Karpas-422 (cell line): ENCODE data around the gene AMIGO3. TPM values are rescaled to one million over a fixed set of nuclear protein-coding genes. Genes with fewer than 3 reads are reported as not detected.

Experiments used
- DNase-seq: peaks from one replicate; pipeline ENCODE4 v3.0.0-alpha.2; 2015
- H2AFZ ChIP-seq: fragments of 200-600 bp; sonication (generic); 2 replicates; pipeline ENCODE4 v1.6.1; 2014; ENCODE audit warnings: antibody characterized with exemption, low read length, mixed read lengths
- H3K27ac ChIP-seq: fragments of 200-600 bp; sonication (generic); 2 replicates; pipeline ENCODE4 v1.5.1; 2014; ENCODE audit warnings: mild to moderate bottlenecking, low read length, moderate library complexity
- H3K27me3 ChIP-seq: fragments of 200-600 bp; sonication (generic); 2 replicates; pipeline ENCODE4 v1.6.1; 2014; ENCODE audit warnings: low read length, mixed read lengths
- H3K36me3 ChIP-seq: fragments of 200-600 bp; sonication (generic); 2 replicates; pipeline ENCODE4 v1.6.1; 2014; ENCODE audit warnings: low read length, mixed read lengths; ENCODE audit not compliant: insufficient read depth
- H3K4me1 ChIP-seq: fragments of 200-600 bp; sonication (generic); 2 replicates; pipeline ENCODE4 v1.6.1; 2014; ENCODE audit warnings: mild to moderate bottlenecking, low read length, mixed read lengths
- H3K4me2 ChIP-seq: fragments of 200-600 bp; sonication (generic); 2 replicates; pipeline ENCODE4 v1.6.1; 2014; ENCODE audit warnings: low read length, low read depth, mild to moderate bottlenecking; ENCODE audit not compliant: poor library complexity, severe bottlenecking
- H3K4me3 ChIP-seq: fragments of 200-600 bp; sonication (generic); 2 replicates; pipeline ENCODE4 v1.5.1; 2014; ENCODE audit warnings: mild to moderate bottlenecking, antibody characterized with exemption, low read length, mixed read lengths
- H3K79me2 ChIP-seq: fragments of 200-600 bp; sonication (generic); 2 replicates; pipeline ENCODE4 v1.6.1; 2014; ENCODE audit warnings: mild to moderate bottlenecking, low read length, mixed read lengths
- H3K9ac ChIP-seq: fragments of 200-600 bp; sonication (generic); 2 replicates; pipeline ENCODE4 v1.6.0; 2014; ENCODE audit warnings: low read length
- H3K9me2 ChIP-seq: fragments of 200-600 bp; sonication (generic), shearing (Covaris generic); replicated peaks from 2 replicates; pipeline ENCODE4 v1.6.0; 2014; ENCODE audit warnings: mild to moderate bottlenecking, low read length, moderate library complexity; ENCODE audit not compliant: insufficient read depth
- H3K9me3 ChIP-seq: fragments of 300-700, 200-600 bp; sonication (generic); 2 replicates; pipeline ENCODE4 v1.6.1; 2014; ENCODE audit warnings: low read length, mixed read lengths
- H4K20me1 ChIP-seq: fragments of 200-600 bp; sonication (generic); 2 replicates; pipeline ENCODE4 v1.6.1; 2014; ENCODE audit warnings: mild to moderate bottlenecking, antibody characterized with exemption, low read length, low read depth; ENCODE audit not compliant: insufficient read depth
- total RNA-seq: library from RNA; depleted of rRNA; stranded (reverse); fragments of >200 nt; shearing (Covaris generic); gene quantifications from 2 replicates; pipeline ENCODE4 v1.2.3, GENCODE V29; 2014; ENCODE audit warnings: low replicate concordance

Gene AMIGO3
- total RNA-seq, 1 experiment from 2014 or later = not detected

- no peaks in the 10 kb centered on the region for H3K9me2 ChIP-seq
- no peak for DNase-seq
These were observed 2.1 kb downstream of the AMIGO3 start for GRCh38 chr3:49717211-49717958.

GRCh38 chr3:49716691-49717210 is 2.7 kb downstream of the AMIGO3 start:
- Histone ChIP-seq H3K4me3 (no peak overlapping the region), H3K4me1 (peaks cover 8% of the 10 kb centered on the region), H2AFZ (no peak overlapping the region), H3K9me3 (no peaks in the 10 kb centered on the region), H3K4me2 (no peak overlapping the region), H3K9me2 (no peaks in the 10 kb centered on the region), H3K9ac (no peak overlapping the region), H4K20me1 (no peaks in the 10 kb centered on the region), H3K36me3 (0 out of 2 replicates have a peak, but pooled peaks cover 8% of the 10 kb centered on the region), H3K27ac (no peak overlapping the region), H3K27me3 (no peaks in the 10 kb centered on the region), H3K79me2 (no peaks in the 10 kb centered on the region)
- no peak for DNase-seq

More at GRCh38 chr3:49717211-49717958, 2.1 kb downstream of the AMIGO3 start:
- Histone ChIP-seq H3K4me2 (no peak overlapping the region), H3K4me1 (peaks cover 11% of the 10 kb centered on the region), H3K27ac (no peak overlapping the region), H2AFZ (no peak overlapping the region), H3K79me2 (no peaks in the 10 kb centered on the region; the same call in 1 of the 2 replicates), H3K27me3 (no peaks in the 10 kb centered on the region), H3K9me3 (no peaks in the 10 kb centered on the region), H4K20me1 (no peaks in the 10 kb centered on the region), H3K4me3 (no peak overlapping the region), H3K36me3 (peaks cover 11% of the 10 kb centered on the region; the same call in 1 of the 2 replicates), H3K9ac (no peak overlapping the region)

GRCh38 chr3:49716169-49716568 is 3.3 kb downstream of the AMIGO3 start:
- no peak for DNase-seq
- no peaks in the 10 kb centered on the region for H3K79me2 ChIP-seq

GRCh38 chr3:49715611-49716121 is 3.8 kb downstream of the AMIGO3 start:
- H4K20me1 ChIP-seq = no peaks in the 10 kb centered on the region
- H3K27me3 ChIP-seq = no peaks in the 10 kb centered on the region
- H3K9me2 ChIP-seq = no peaks in the 10 kb centered on the region
- no peak overlapping the region for H3K4me3 ChIP-seq
- no peak overlapping the region for H2AFZ ChIP-seq
- 0 out of 2 replicates have a peak, but pooled peaks cover 8% of the 10 kb centered on the region for H3K36me3 ChIP-seq
- no peak overlapping the region for H3K4me2 ChIP-seq
- H3K4me1 ChIP-seq = peaks cover 8% of the 10 kb centered on the region
- H3K27ac ChIP-seq = no peak overlapping the region
- no peaks in the 10 kb centered on the region for H3K79me2 ChIP-seq
- no peak overlapping the region for H3K9ac ChIP-seq
- no peaks in the 10 kb centered on the region for H3K9me3 ChIP-seq
- DNase-seq = no peak

More at GRCh38 chr3:49716169-49716568, 3.3 kb downstream of the AMIGO3 start:
- Histone ChIP-seq H3K4me3 (no peak overlapping the region), H3K9me3 (no peaks in the 10 kb centered on the region), H3K27ac (no peak overlapping the region), H4K20me1 (no peaks in the 10 kb centered on the region), H2AFZ (no peak overlapping the region), H3K36me3 (0 out of 2 replicates have a peak, but pooled peaks cover 8% of the 10 kb centered on the region), H3K4me2 (no peak overlapping the region), H3K27me3 (no peaks in the 10 kb centered on the region), H3K9ac (no peak overlapping the region), H3K9me2 (no peaks in the 10 kb centered on the region), H3K4me1 (peaks cover 8% of the 10 kb centered on the region)

GRCh38 chr3:49714728-49715550 is 4.5 kb downstream of the AMIGO3 start:
- H2AFZ ChIP-seq = no peak overlapping the region
- H3K4me3 ChIP-seq = no peak overlapping the region
- no peaks in the 10 kb centered on the region for H3K79me2 ChIP-seq
- no peaks in the 10 kb centered on the region for H3K9me2 ChIP-seq
- H3K4me1 ChIP-seq = peaks cover 8% of the 10 kb centered on the region
- H3K27ac ChIP-seq = no peak overlapping the region
- H3K9me3 ChIP-seq = no peaks in the 10 kb centered on the region
- H3K9ac ChIP-seq = no peak overlapping the region
- H3K27me3 ChIP-seq = no peaks in the 10 kb centered on the region
- DNase-seq = no peak
- 0 out of 2 replicates have a peak, but pooled peaks cover 8% of the 10 kb centered on the region for H3K36me3 ChIP-seq
- H4K20me1 ChIP-seq = no peaks in the 10 kb centered on the region
- H3K4me2 ChIP-seq = no peak overlapping the region

- Histone ChIP-seq H3K27ac (no peak overlapping the region), H3K9me3 (no peaks in the 10 kb centered on the region), H3K9me2 (no peaks in the 10 kb centered on the region), H3K4me1 (no peaks in the 10 kb centered on the region), H3K4me2 (no peak overlapping the region), H3K27me3 (no peaks in the 10 kb centered on the region), H3K4me3 (no peak overlapping the region), H3K79me2 (no peaks in the 10 kb centered on the region), H3K9ac (no peak overlapping the region), H2AFZ (no peak overlapping the region), H3K36me3 (0 out of 2 replicates have a peak, but pooled peaks cover 5% of the 10 kb centered on the region), H4K20me1 (no peaks in the 10 kb centered on the region)
- no peak for DNase-seq
These were observed 6.0 kb downstream of the AMIGO3 start for GRCh38 chr3:49713336-49714105.

- Histone ChIP-seq H2AFZ (no peak overlapping the region), H3K4me2 (no peak overlapping the region), H3K9ac (no peak overlapping the region), H3K27me3 (no peaks in the 10 kb centered on the region), H3K9me3 (no peaks in the 10 kb centered on the region), H3K4me3 (no peak overlapping the region), H3K9me2 (no peaks in the 10 kb centered on the region), H3K27ac (no peak overlapping the region), H3K36me3 (no peaks in the 10 kb centered on the region), H4K20me1 (no peaks in the 10 kb centered on the region), H3K4me1 (no peaks in the 10 kb centered on the region), H3K79me2 (no peaks in the 10 kb centered on the region)
- DNase-seq = no peak
These were observed 6.7 kb downstream of the AMIGO3 start for GRCh38 chr3:49712631-49713317.
